Transverse colon (tissue), 4 donors: ENCODE results near the gene DNAAF8. TPM values are rescaled to one million over a fixed set of nuclear protein-coding genes. Genes with fewer than 3 reads are reported as not detected.
A peak's percentile ranks its signal among the peaks of the same experiment; 100 is the strongest.

Source experiments
- DNase-seq: peaks from one replicate; pipeline ENCODE4 v3.0.0-alpha.2; 2019
- H3K27ac ChIP-seq, 4 donors: fragments of 200-600 bp; sonication (generic); 2 replicates each; pipeline ENCODE4 v1.5.1; 2016 to 2018; ENCODE audit warnings: inconsistent platforms in 4 of 4
- H3K27me3 ChIP-seq: fragments of 200-600 bp; sonication (generic); 2 replicates; pipeline ENCODE4 v1.5.1; 2017; ENCODE audit warnings: inconsistent platforms
- H3K36me3 ChIP-seq, 4 donors: fragments of 200-600 bp; sonication (generic); 2 replicates each; pipeline ENCODE4 v1.5.1; 2017 to 2019; ENCODE audit warnings: inconsistent platforms in 4 of 4
- H3K4me1 ChIP-seq, 4 donors: fragments of 200-600 bp; sonication (generic); 2 replicates each; pipeline ENCODE4 v1.5.1; 2017 to 2020; ENCODE audit warnings: inconsistent platforms in 4 of 4
- H3K4me3 ChIP-seq, 4 donors: fragments of 200-600 bp; sonication (generic); 1 replicate in 1 of 4; 2 replicates in 3 of 4; pipeline versions ENCODE4 v1.5.1 to v1.6.1; 2017 to 2019; ENCODE audit warnings: inconsistent platforms in 4 of 4
- H3K9me3 ChIP-seq, 2 donors: fragments of 200-600 bp; sonication (generic); 2 replicates each; pipeline ENCODE4 v1.5.1; 2017 to 2019; ENCODE audit warnings: inconsistent platforms in 2 of 2
- EP300 ChIP-seq: sonication (generic); formaldehyde crosslinking; IDR thresholded peaks from one replicate; pipeline ENCODE4 v1.6.1; 2017; ENCODE audit warnings: antibody characterized with exemption, low read depth
- POLR2A ChIP-seq: fragments of 450-650 bp; IDR thresholded peaks from one replicate; pipeline ENCODE4 v1.6.1; 2016; ENCODE audit warnings: antibody characterized with exemption, mild to moderate bottlenecking, moderate library complexity
- POLR2AphosphoS5 ChIP-seq, 3 donors: sonication (generic); formaldehyde crosslinking; IDR thresholded peaks; one replicate each; pipeline ENCODE4 v1.6.1; 2016; ENCODE audit warnings: antibody characterized with exemption in 3 of 3
- WGBS, 2 donors: methylation state at CpG; one replicate each; pipeline ENCODE4 v1.1.5; 2018; ENCODE audit warnings: low coverage in 1 of 2; 5-methylcytosine and 5-hydroxymethylcytosine counted together
- in situ Hi-C, 4 donors: fragments of 200-750 bp; cut with MboI; loops; one replicate each; pipeline versions ENCODE4 v1.15.0 to v1.15.1; 2017; ENCODE audit warnings: low sequenced_read_pairs in 3 of 4, low pct_ligation_motif_present in 1 of 4, low pct_unique_long_range_greater_than_20kb in 1 of 4
- intact Hi-C: fragments of 100-400 bp; cut with DNase I; formaldehyde crosslinking; loops from one replicate; pipeline ENCODE4 v1.15.1; 2023; ENCODE audit warnings: low total_unique reads
- total RNA-seq, 4 donors: library from RNA; depleted of rRNA; stranded (reverse); fragments of >200 nt; gene quantifications; one replicate each; pipeline ENCODE4 v1.1.0, GENCODE V29; 2016
- TF ChIP-seq, protein P1 (sequence below), 5 experiments: fragments of 200-600 bp in 3 of 5; fragments of 450-650 bp in 2 of 5; sonication (generic) in 3 of 5; IDR thresholded peaks; 1 replicate in 2 of 5; 2 replicates in 3 of 5; pipeline ENCODE4 v1.5.1; 2016 to 2017; ENCODE audit warnings: antibody characterized with exemption in 5 of 5, inconsistent platforms in 3 of 5, mild to moderate bottlenecking in 2 of 5, moderate library complexity in 1 of 5

DNAAF8 gene
- total RNA-seq, 4 donors from 2014 or later: 0.55 to 2.9 (median 0.60) TPM; not detected in 1

DNA sequence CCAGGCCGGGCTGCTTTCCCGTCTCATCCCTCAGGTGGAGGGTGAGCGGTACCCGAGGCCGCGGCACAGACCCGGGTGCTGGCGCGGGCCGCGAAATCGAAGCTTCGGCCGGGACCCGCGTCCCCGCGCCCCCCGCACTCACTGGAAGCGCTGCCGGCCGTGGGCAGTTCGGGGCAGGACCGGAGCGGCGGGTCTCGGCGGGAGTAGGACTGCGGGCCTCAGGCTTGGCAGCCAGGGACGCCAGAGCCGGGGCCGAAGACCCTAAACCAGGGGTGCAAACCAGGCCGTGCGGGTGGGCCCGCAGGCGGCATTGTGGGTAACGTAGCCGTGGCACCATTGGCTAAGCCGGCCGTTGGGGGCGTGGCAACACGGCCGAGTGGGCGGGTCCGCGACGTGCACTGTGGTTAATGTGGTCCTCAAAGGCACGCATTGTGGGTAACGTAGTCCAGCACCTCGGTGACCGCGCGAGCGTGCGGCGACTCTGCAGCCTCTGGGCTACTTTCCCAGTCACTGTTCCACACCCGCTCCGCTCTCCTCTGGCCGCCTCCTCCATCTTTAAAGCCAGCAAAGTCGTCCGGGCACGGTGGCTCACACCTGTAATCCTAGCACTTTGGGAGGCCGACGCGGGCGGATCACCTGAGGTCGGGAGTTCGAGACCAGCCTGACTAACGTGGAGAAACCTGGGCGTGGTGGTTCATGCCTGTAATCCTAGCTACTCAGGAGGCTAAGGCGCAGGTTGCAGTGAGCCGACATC is 32.7 kb downstream of the DNAAF8 start, which contains the start of gene ZNF500:
Gene ZNF500, minus strand, starts transcription at position 288 of the 754 bp plus-strand sequence. CDS start 1,184 bp downstream, outside the sequence.
- intact Hi-C loops (loop anchor here (5.0 kb wide), 1 partner anchor 35 kb away; the partner anchor contains the start of gene ROGDI), in situ Hi-C loops (no loop called here)
- DNase-seq: peak; percentile 99
- WGBS, 2 donors: 3% methylated on average over 62 of the region's 72 CpGs; no CpG with 5 or more reads in 1 of the 2 donors
- Histone ChIP-seq H3K27ac (peak within 1 kb of the TSS; percentile 91 to 96 (median 93)), H3K4me3 (peak within 1 kb of the TSS; percentile 73 to 96 (median 92)), H3K4me1 (peaks cover 11 to 37% (median 26%) of the 10 kb centered on the region in 4 donors), H3K9me3 (no peaks in the 10 kb centered on the region), H3K36me3 (peaks cover 0 to 6% (median under 1%) of the 10 kb centered on the region in 4 donors), H3K27me3 (no peaks in the 10 kb centered on the region)
- TF ChIP-seq POLR2AphosphoS5 (IDR thresholded peaks at IDR 0.05) (peak; percentile 83 to 90 (median 85)), POLR2A (peak; percentile 69), EP300 (no peak)
- TF ChIP-seq, protein P1, sequence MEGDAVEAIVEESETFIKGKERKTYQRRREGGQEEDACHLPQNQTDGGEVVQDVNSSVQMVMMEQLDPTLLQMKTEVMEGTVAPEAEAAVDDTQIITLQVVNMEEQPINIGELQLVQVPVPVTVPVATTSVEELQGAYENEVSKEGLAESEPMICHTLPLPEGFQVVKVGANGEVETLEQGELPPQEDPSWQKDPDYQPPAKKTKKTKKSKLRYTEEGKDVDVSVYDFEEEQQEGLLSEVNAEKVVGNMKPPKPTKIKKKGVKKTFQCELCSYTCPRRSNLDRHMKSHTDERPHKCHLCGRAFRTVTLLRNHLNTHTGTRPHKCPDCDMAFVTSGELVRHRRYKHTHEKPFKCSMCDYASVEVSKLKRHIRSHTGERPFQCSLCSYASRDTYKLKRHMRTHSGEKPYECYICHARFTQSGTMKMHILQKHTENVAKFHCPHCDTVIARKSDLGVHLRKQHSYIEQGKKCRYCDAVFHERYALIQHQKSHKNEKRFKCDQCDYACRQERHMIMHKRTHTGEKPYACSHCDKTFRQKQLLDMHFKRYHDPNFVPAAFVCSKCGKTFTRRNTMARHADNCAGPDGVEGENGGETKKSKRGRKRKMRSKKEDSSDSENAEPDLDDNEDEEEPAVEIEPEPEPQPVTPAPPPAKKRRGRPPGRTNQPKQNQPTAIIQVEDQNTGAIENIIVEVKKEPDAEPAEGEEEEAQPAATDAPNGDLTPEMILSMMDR (IDR thresholded peaks at IDR 0.05): no peak

DNA sequence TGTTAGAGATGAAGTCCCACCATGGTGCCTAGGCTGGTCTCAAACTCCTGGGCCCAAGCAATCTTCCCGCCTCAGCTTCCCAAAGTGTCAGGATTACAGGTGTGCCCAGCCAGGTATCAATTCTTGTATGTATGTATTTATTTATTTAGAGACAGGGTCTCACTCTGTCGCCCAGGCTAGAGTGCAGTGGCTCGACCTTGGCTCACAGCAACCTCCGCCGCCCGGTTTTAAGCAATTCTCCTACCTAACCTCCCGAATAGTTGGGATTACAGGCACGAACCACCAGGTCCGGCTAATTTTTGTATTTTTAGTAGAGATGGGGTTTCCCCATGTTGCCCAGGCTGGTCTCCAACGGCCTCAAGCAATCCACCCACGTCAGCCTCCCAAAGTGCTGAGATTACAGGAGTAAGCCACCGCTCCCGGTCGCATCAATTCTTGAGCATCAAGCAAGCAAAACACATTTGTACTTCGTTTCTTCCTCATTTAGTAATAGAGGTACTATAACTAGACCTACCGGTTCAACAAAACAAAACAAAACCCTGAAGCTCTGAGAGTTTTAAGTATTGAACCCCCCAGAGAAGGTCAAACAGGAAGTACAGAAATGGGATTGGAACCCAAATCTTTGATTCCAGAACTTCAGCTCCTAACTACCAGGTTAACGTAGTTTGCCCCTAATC is 33.7 kb downstream of the DNAAF8 start:
- Histone ChIP-seq H3K27me3 (no peaks in the 10 kb centered on the region), H3K4me3 (peak overlapping the region; percentile 16 to 93 (median 82)), H3K27ac (peak overlapping the region; percentile 91 to 96 (median 93)), H3K4me1 (peaks cover 11 to 37% (median 26%) of the 10 kb centered on the region in 4 donors), H3K9me3 (no peaks in the 10 kb centered on the region), H3K36me3 (peaks cover 0 to 5% (median 0%) of the 10 kb centered on the region in 4 donors)
- no peak for TF ChIP-seq POLR2A
- TF ChIP-seq, protein P1 (IDR thresholded peaks at IDR 0.05): no peak
- no peak for TF ChIP-seq POLR2AphosphoS5 (IDR thresholded peaks at IDR 0.05)
- TF ChIP-seq EP300: no peak
- WGBS, 2 donors: 38 to 42% methylated on average over 6 to 17 of the region's 17 CpGs
- in situ Hi-C loops: no loop called here
- intact Hi-C loops: loop anchor here (5.0 kb wide), 1 partner anchor 34 kb away; the partner anchor contains the start of gene ROGDI
- peak; percentile 40 for DNase-seq

DNA sequence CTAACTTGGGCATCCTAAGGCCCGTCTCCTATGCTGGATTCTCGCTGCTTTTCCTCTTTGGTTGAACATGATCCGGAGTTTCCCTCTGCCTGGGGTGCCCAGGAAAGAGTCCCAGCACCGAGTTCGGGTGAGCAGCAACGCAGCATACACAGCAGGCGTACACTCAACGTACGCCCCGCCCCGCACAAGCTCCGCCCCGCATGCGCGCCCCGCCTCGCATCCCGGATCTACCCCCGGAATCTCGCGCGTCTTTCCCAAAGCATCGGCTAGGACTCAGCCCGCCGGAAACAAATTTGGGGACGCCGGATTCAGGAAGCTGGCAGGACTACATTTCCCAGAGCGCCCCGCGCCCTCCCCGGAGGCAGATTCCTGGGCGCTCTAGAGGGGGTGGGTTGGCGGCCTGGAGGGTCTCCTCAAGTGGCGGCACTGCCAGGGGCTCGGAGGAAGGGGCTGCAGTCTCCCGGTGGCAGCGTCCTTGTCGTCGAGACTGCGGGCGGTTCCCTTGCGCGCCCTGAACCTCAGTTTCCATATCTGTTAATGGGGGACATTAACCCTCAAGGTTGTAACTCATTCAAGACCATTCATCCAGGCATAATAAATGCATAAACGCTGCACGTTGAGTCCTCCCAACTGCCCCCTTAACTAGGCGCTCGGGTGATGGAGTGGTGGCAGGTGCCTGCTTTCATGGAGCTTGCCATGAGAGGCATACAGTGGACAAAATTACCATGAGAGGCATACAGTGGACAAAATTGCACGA is 34.4 kb downstream of the DNAAF8 start:
- Histone ChIP-seq H3K4me1 (peaks cover 11 to 37% (median 26%) of the 10 kb centered on the region in 4 donors), H3K4me3 (peak overlapping the region; percentile 49 to 93 (median 72)), H3K9me3 (no peaks in the 10 kb centered on the region), H3K36me3 (peaks cover 0 to 5% (median 0%) of the 10 kb centered on the region in 4 donors), H3K27me3 (no peaks in the 10 kb centered on the region), H3K27ac (peak overlapping the region; percentile 91 to 96 (median 93))
- 4 to 13% methylated on average over 14 to 45 of the region's 48 CpGs for WGBS, 2 donors
- in situ Hi-C loops (no loop called here), intact Hi-C loops (loop anchor here (5.0 kb wide), 1 partner anchor 34 kb away; the partner anchor contains the start of gene ROGDI)
- peak; percentile 99 for DNase-seq
- TF ChIP-seq EP300 (no peak), POLR2AphosphoS5 (IDR thresholded peaks at IDR 0.05) (peak; percentile 95 to 97 (median 95)), POLR2A (peak; percentile 89)

DNA sequence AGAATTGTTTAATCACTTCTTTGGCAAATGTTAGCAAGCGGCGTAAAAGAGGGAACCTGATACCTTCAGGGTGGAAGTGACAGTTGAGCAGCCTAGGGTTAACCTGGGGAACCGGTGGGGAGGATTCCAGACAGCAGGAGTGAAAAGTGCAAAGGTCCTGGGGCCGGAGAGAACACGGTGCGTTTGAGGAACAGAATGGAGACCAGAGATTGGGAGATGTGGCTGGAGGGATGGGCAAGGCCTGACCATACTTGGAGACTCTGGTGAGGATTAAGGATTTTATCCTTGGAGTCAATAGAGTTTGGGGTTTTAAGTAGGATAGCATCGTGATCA is 34.9 kb downstream of the DNAAF8 start:
- in situ Hi-C loops: no loop called here
- WGBS, 2 donors: 60 to 61% methylated on average over 6 to 7 of the region's 7 CpGs
- H3K27ac ChIP-seq: peak overlapping the region; percentile 91 to 96 (median 93)
- H3K36me3 ChIP-seq: peaks cover 0 to 5% (median 0%) of the 10 kb centered on the region in 4 donors
- no peaks in the 10 kb centered on the region for H3K9me3 ChIP-seq
- no peak for TF ChIP-seq POLR2AphosphoS5 (IDR thresholded peaks at IDR 0.05)
- TF ChIP-seq POLR2A: no peak
- TF ChIP-seq, protein P1 (IDR thresholded peaks at IDR 0.05): no peak
- TF ChIP-seq EP300: no peak
- H3K4me3 ChIP-seq: peak overlapping the region in 3 of 4 donors; percentile 54 to 93 (median 91)
- intact Hi-C loops: loop anchor here (5.0 kb wide), 1 partner anchor 33 kb away; the partner anchor contains the start of gene ROGDI
- no peak for DNase-seq
- H3K27me3 ChIP-seq: no peaks in the 10 kb centered on the region
- peaks cover 11 to 37% (median 26%) of the 10 kb centered on the region in 4 donors for H3K4me1 ChIP-seq
